ENCODE data around the gene ZNF778.

The ZNF778 gene

DNA sequence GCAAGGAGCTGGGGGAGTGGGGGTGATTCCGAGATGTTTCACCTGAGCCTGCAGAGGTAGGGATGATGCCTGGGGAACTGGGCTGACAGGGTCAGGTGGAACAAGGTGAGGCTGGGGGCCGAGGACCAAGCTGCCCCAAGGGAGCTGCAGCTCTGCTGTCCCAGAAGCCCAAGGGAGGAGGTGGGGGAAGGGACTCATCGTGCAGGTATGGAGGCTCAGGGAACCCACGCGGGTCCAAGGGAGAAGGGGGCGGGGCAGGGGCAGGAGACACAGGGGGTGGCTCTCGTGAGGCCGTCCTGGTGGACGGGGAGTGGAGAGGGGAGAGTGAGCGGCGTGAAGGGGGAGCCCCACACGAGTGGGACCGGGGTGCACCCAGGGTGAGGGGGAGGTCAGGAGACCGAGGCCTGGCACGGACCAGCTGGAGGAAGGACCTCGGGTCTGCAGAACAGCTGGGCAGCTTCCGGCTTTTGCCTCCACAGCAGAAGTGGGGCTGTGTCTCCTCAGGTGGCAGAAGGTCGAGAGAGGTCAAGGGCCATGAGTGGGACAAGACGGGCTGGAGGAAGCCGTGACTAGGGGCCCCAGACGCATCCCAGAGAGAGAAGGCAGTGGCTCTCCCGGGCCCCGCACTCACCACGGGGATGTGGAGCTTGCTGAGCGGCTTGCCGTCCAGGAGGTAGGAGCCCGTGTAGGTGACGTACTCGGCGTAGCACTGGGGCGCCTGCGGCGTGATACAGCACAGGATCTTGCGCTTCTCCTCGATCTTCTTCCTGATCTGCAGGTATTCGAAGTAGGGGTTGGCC lies 61.1 kb downstream of the ZNF778 start:
- Histone ChIP-seq H3K9me3 (ENCODE audit: low read length) (peaks cover 2% of the 10 kb centered on the region), H3K36me3 (ENCODE audit: insufficient read depth, low read length) (peaks cover 85% of the 10 kb centered on the region), H3K4me1 (ENCODE audit: insufficient read depth, low read length) (no peaks in the 10 kb centered on the region), H2AFZ (ENCODE audit: low read depth, low read length) (no peak overlapping the region), H3K4me3 (ENCODE audit: low read length) (no peak overlapping the region), H3K27me3 (ENCODE audit: insufficient read depth, low read length) (no peaks in the 10 kb centered on the region)

DNA sequence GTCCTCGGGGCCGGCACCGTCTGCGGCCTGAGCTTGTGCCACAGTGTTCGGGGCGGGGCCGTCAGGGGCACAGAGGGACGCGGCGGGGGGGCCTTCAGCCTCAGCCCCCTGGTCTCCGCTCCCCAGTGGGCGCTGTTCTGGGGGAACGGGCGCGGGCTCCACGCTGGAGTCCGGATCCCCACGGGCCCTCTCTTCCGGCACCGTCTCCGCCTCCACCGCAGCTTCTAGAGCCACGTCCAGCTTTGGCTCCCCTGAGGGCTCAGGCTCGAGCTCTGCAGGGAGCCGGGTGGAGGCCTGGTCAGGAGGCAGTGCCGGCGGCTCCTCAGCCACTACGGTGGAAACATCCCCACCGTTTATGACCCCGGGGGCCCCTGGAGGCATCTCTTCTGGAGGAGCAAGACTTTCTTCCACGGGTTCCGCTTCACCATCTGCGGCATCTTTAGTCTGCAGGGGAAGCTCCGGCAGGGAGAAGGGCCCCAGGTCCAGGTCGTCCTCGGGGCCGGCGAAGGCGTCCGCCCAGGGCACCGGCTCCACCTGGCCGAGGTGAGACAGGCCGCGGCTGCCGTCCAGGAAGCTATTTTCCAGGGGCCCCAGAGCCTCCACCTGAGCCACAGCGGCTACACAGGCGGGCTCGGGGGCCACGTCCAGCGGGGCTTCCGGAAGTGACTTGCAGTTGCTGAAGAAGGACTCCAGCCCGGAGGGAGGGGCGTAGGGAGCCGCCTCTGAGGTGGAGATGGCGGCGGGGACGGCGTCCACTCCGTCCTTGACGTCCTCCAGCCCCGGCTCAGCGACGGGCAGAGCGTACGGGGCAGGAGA lies 62.4 kb downstream of the ZNF778 start:
- no peak overlapping the region for H2AFZ ChIP-seq (ENCODE audit: low read depth, low read length)
- peaks cover 2% of the 10 kb centered on the region for H3K9me3 ChIP-seq (ENCODE audit: low read length)
- no peaks in the 10 kb centered on the region for H3K27me3 ChIP-seq (ENCODE audit: insufficient read depth, low read length)
- peaks cover 85% of the 10 kb centered on the region for H3K36me3 ChIP-seq (ENCODE audit: insufficient read depth, low read length)
- H3K4me3 ChIP-seq (ENCODE audit: low read length) = no peak overlapping the region
- no peaks in the 10 kb centered on the region for H3K4me1 ChIP-seq (ENCODE audit: insufficient read depth, low read length)

DNA sequence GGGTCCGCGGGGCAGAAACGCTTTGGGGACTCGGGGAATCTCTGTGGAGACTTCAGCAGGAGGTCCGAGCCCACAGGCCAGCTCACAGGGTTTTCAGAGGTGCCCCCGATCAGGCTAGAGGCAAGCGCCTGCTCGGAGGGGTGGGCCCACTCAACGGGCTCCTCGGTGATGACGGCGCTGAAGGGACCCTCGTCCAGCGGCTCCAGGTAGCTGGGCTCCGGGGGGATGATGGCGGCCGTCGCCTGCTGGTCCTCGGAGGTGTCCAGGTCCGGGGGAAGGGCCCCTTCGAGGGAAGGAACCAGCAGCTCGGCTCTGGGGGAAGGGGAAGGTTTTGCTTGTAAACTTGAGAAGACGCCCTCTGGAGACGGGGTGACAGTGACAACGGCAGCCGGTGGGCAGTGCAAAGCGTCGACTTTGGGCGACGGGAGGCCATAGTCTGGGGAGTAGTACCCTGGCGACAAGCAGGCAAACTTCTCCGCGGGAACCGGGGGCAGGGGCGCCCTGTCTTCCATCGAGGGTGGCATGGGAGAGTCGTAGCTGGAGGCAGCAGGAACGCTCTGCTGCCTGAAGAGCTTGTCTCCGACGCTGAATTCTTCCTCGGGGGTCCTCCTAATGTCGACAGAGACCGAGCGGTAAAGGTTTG lies 63.2 kb downstream of the ZNF778 start:
- H3K4me1 ChIP-seq (ENCODE audit: insufficient read depth, low read length) = no peaks in the 10 kb centered on the region
- peaks cover 85% of the 10 kb centered on the region for H3K36me3 ChIP-seq (ENCODE audit: insufficient read depth, low read length)
- peaks cover 2% of the 10 kb centered on the region for H3K9me3 ChIP-seq (ENCODE audit: low read length)
- H3K27me3 ChIP-seq (ENCODE audit: insufficient read depth, low read length) = no peaks in the 10 kb centered on the region
- H2AFZ ChIP-seq (ENCODE audit: low read depth, low read length) = no peak overlapping the region
- H3K4me3 ChIP-seq (ENCODE audit: low read length) = no peak overlapping the region

DNA sequence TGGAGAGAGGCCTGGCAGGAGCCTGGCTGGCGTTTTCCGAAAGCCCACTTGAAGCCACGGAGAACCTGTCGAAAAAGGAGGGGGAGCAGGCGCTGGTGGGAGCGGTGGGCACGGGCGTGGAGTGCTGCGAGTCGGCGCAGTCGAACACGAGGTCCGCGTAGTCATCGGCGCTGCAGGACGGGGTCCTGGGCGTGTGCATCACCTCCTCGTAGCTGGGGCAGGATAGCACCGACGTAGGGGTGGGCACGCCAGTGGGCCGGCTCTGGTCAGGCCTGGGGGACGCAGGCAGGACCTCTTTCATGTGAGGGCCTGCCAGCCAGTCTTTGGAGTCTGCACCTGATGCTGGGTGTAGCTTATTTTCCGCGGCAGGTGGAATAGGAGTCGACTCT lies 63.7 kb downstream of the ZNF778 start:
- H3K4me3 ChIP-seq (ENCODE audit: low read length) = no peak overlapping the region
- H3K9me3 ChIP-seq (ENCODE audit: low read length) = peaks cover 2% of the 10 kb centered on the region
- H2AFZ ChIP-seq (ENCODE audit: low read depth, low read length) = no peak overlapping the region
- no peaks in the 10 kb centered on the region for H3K27me3 ChIP-seq (ENCODE audit: insufficient read depth, low read length)
- peaks cover 3% of the 10 kb centered on the region for H3K4me1 ChIP-seq (ENCODE audit: insufficient read depth, low read length)
- peaks cover 85% of the 10 kb centered on the region for H3K36me3 ChIP-seq (ENCODE audit: insufficient read depth, low read length)

DNA sequence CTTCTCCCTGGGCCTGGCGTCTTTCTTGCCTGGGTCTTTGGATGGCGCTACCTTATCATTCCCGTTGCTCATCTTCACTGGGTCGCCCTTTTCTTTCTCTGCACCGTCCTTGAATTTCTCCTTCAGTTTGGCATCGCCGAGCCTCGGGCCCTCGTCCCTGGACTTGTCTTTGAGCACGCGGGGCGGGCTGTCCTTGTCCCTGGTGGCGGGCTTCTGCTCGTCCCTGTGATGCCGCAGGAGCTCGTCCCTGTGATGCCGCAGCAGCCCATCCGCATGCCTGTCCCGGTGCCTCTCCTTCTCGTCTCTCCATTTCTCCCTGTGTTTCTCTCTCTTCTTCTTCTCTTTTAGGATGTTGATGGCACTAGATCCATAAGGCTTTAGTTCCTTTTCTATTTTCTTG lies 64.3 kb downstream of the ZNF778 start:
- Histone ChIP-seq H2AFZ (ENCODE audit: low read depth, low read length) (no peak overlapping the region), H3K4me1 (ENCODE audit: insufficient read depth, low read length) (peaks cover 9% of the 10 kb centered on the region), H3K9me3 (ENCODE audit: low read length) (peaks cover 2% of the 10 kb centered on the region), H3K27me3 (ENCODE audit: insufficient read depth, low read length) (no peaks in the 10 kb centered on the region), H3K36me3 (ENCODE audit: insufficient read depth, low read length) (peaks cover 85% of the 10 kb centered on the region), H3K4me3 (ENCODE audit: low read length) (no peak overlapping the region)

DNA sequence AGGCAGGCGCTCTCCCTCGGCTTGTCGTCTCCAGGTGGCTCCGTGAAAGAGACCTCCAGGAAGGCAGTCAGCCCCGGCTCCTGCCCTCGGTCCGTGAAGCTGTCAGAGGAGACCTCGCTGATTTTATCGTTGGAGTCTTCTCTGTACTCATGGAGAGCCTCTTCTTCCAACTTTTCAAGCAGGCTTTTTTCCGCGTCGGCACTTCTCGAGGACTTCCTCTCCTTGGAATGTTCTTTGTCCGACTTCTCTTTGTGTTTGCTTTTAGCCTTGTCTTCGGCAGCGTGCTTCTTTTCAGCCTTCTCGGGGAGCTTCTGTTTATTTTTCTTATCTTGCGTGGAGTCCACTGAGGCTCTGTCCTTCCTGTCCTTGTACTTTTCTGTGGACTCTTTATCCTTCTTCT lies 65.0 kb downstream of the ZNF778 start:
- Histone ChIP-seq H2AFZ (ENCODE audit: low read depth, low read length) (no peak overlapping the region), H3K27me3 (ENCODE audit: insufficient read depth, low read length) (no peaks in the 10 kb centered on the region), H3K4me3 (ENCODE audit: low read length) (no peak overlapping the region), H3K9me3 (ENCODE audit: low read length) (peaks cover 2% of the 10 kb centered on the region), H3K4me1 (ENCODE audit: insufficient read depth, low read length) (peaks cover 16% of the 10 kb centered on the region), H3K36me3 (ENCODE audit: insufficient read depth, low read length) (peaks cover 84% of the 10 kb centered on the region)

DNA sequence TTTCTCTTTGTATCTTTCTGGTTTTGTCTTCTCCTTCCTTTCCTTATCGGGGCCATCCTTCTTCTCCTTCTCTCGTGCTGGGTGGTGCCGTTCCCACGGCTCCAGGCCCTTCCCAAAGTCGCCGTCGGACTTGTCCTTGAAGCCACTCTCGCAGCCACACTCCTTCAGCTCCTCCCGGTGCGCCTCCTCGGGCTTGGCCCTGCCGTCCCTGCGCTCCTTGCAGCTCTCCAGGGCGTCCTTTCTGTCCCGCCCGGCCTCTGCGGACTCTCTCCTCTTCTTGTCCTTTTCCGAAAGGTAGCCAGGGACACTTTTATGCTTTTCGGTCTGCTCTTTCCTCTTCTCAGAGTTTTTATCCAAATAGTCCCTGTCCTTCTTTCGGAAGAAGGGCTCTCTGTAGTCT lies 65.9 kb downstream of the ZNF778 start:
- Histone ChIP-seq H3K36me3 (ENCODE audit: insufficient read depth, low read length) (peaks cover 84% of the 10 kb centered on the region), H3K9me3 (ENCODE audit: low read length) (peaks cover 2% of the 10 kb centered on the region), H3K27me3 (ENCODE audit: insufficient read depth, low read length) (no peaks in the 10 kb centered on the region), H3K4me1 (ENCODE audit: insufficient read depth, low read length) (peaks cover 26% of the 10 kb centered on the region), H2AFZ (ENCODE audit: low read depth, low read length) (no peak overlapping the region), H3K4me3 (ENCODE audit: low read length) (no peak overlapping the region)

DNA sequence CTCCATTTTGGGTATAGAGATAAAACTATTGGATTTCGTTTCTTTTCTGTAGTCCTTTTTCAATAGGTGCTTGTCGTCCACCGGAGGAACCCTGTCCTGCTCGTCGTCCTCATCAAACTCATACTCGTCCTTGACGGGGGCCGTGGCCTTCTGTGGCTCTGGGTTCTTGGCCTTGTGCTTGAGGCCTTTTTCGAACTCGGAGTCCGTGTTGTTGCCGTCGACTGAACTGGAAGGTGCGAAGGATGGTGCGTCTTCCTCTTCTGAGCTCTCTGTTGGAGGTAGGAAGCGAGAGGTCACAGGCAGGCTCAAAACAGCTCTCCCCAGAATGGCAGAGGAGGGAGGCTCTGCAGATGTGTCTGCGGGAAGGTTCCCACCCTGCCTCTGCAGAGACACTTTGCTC lies 67.9 kb downstream of the ZNF778 start:
- H3K4me3 ChIP-seq (ENCODE audit: low read length) = no peak overlapping the region
- H3K36me3 ChIP-seq (ENCODE audit: insufficient read depth, low read length) = peaks cover 85% of the 10 kb centered on the region

DNA sequence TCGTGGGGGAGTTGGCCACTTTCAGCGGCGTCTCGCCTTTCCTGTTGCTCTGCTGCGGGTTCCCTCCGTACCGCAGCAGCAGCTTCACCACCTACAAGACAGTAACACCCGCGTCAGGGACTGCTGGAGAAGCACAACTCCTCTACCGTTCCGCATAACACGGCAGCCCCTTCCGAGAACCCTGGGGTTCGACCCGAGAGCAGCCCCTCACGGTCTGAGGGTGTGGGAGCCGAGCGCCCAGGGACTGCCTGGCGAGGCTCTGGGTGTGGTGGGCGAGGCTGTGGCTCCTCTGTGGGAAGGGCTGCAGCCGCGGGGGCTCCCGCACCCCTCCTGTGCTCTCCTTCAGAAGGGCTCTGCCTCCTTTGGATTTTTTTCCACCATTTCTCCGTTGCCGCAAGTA lies 68.6 kb downstream of the ZNF778 start:
- H2AFZ ChIP-seq (ENCODE audit: low read depth, low read length) = no peak overlapping the region
- no peaks in the 10 kb centered on the region for H3K27me3 ChIP-seq (ENCODE audit: insufficient read depth, low read length)
- H3K36me3 ChIP-seq (ENCODE audit: insufficient read depth, low read length) = peaks cover 77% of the 10 kb centered on the region
- H3K4me1 ChIP-seq (ENCODE audit: insufficient read depth, low read length) = peaks cover 30% of the 10 kb centered on the region
- no peak overlapping the region for H3K4me3 ChIP-seq (ENCODE audit: low read length)
- peaks cover 2% of the 10 kb centered on the region for H3K9me3 ChIP-seq (ENCODE audit: low read length)

More for the DNA sequence above, 67.9 kb downstream of the ZNF778 start:
- Histone ChIP-seq H3K27me3 (ENCODE audit: insufficient read depth, low read length) (no peaks in the 10 kb centered on the region), H3K9me3 (ENCODE audit: low read length) (peaks cover 2% of the 10 kb centered on the region), H2AFZ (ENCODE audit: low read depth, low read length) (no peak overlapping the region), H3K4me1 (ENCODE audit: insufficient read depth, low read length) (peaks cover 30% of the 10 kb centered on the region)
